GM21576 (cell line): Measurements from ENCODE around the gene FREM3.
"Not testable (repeated sequence)": the region's sequence is repeated elsewhere in the genome, so short reads cannot be mapped to it uniquely, and the experiment has no call there.

Experiments
- ATAC-seq: cut with Tn5 transposase; IDR thresholded peaks from one replicate; pipeline ENCODE4 v1.9.1; 2021; ENCODE audit warnings: mild to moderate bottlenecking, moderate library complexity; ENCODE audit not compliant: unreplicated experiment

The FREM3 gene

DNA sequence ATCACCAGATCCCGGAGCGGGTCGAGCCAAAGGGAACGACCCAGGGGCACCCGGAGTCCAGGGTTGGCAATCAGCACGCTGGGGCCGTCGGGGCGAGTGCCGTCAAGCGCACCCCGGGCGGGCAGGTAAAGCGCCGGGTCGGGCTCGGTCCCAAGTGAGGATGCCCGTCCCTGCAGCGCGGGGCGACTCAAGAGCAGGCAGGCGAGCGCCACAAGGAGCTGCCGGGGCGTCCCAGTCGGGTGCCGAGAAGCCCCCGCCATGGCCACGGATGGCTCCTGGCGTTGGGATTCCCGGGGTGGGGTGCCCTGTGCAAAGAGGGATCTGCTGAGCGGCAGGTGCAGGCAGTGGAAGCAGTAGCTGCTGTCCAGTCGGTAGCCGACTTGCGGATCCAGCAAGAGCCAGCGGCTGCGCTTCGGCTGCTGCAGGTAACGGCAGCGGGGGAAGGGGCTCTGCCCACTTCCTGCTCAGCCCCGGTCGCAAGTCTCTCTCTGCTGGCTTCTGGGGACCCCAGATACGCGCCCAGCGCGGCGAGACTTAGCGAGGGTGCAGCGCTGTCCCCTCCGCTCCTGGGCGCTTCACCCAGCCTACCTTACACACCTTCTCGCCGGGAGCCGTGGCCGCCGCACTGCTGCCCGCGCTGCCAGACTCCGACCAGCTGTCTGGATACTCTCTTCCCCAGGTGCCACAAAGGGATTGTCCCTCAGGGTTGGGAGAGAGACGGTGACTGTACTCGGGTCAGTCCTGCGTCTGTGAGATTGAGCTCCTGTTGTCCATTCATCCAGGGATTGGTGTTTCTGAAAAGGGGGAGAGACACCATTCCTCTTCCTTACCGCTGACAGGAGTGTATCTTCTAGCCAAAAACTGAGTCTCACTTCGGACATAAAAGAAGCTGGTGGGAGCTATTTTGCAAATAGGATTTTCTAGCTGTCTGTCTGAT is at the start of gene FREM3:
Gene FREM3, minus strand, starts transcription at position 260 of the 937 bp plus-strand sequence. Its CDS starts 0 bp downstream, at position 260.
- no peak for ATAC-seq

DNA sequence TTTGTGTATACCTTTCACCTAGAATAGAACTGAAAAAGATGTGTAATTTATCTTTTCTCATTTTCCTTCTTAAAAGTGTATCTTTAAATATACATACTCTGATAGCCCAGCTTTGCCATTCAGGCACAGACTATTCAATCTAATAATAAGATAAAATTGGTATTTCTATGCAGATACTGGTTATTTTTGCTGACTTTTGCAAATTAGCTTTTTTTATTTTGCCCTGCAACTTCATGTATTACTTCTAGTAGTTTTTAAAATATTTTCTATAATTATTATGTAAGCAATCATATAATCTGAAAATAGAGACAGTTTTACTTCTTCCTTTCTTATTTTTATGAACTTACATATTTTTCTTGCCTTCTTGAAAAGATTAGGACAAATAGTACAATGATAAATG is 45.4 kb upstream of the FREM3 start:
- no peak for ATAC-seq

DNA sequence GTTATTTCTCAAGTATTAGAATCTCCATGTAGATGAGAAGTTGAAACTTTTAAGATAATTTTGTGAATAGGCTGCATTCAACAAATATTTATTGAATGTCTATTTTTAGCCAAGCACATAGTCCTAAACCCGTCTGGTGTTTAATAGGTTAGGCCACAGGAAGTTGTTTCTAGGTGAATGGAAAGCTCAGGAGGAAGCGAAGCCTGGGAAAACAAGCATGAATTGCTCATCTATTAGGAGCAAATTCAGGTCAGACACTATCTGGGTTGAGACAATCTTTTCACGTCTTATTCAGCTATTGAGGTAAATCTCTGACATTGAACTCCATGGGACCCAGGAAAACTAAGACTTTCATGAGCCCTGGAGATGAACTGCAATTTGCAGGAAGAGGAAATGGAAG is 43.1 kb upstream of the FREM3 start:
- no peak for ATAC-seq

DNA sequence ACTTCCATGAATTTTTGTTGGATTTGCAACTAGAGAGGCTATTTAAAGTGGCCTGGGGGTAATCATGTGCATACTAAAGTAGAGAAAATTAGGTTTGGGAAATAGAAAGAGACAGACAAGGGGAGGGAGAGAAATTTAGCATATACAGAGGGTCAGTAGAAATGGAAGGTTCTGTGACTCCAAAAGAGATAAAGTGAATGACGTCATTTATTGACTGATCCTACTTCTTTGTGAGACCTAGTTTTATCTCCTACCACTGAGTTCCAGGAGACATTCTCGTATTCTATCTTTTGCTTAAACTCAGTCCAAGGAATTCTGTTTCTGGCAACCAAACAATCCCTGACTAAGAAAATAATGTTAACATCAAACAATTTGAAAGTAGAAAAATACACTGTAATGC is 42.4 kb upstream of the FREM3 start:
- ATAC-seq: no peak

DNA sequence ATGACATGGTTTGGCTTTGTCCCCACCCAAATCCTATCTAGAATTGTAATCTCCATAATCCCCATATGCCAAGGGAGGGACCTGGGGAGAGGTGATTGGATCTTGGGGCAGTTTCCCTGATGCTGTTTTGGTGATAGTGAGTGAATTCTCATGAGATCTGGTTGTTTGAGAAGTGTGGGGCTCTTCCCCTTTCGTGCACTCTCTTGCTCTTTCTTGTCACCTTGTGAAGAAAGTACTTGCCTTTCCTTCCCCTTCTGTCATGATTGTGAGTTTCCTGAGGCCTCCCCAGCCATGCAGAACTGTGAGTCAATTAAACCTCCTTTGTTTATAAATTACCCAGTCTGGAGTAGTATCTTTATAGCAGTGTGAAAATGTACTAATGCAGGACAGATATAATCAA is 36.4 kb upstream of the FREM3 start:
- no peak for ATAC-seq

DNA sequence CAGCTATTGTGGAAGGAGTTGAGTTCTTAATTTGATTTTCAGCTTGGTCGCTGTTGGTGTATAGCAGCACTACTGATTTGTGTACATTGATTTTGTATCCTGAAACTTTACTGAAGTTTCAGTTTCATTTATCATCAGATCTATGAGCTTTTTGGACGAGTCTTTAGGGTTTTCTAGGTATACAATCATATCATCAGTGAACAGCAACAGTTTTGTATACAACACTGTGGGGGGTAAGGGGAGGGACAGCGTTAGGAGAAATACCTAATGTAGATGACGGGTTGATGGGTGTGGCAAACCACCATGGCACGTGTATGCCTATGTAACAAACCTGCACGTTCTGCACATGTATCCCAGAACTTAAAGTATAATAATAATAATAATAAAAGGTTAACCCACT is 35.6 kb upstream of the FREM3 start:
- ATAC-seq: not testable (repeated sequence)

DNA sequence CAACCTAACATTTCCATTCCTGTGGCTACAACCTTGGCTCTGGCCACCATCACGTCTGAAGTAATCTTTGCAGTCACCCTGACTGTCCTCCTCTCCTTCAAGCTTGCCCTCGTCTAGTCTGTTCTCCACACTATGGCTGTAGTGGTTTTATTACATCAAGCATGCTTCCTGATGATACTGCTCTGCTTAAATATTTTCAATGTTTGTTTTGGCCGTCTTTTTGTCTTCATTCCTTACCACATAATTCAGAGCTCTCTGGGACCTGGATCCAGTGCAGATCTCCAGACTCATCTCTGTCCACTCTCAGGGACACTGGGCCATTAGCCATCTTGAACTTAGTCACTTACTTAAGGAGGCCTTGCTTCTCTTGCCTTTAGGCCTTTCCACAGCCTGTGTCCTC is 27.7 kb upstream of the FREM3 start:
- ATAC-seq: no peak

DNA sequence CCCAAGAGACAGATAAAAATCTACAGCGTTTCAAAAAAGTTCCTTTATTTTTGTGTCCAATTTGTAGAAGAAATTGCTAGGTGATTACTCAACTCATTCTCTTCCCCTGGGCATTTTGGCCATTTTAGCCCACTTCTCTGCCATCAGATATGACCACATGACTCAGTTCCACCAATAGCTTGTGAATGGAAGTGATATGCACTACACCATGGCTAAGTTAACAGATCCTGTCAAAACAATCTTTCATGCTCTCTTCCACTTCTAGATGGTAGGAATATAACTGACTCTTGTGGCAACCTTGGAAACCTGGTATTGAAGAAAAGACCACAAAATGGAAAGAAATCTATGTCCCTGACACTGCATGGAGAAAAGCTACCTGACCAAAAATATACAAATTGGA is 26.2 kb upstream of the FREM3 start:
- ATAC-seq: no peak

DNA sequence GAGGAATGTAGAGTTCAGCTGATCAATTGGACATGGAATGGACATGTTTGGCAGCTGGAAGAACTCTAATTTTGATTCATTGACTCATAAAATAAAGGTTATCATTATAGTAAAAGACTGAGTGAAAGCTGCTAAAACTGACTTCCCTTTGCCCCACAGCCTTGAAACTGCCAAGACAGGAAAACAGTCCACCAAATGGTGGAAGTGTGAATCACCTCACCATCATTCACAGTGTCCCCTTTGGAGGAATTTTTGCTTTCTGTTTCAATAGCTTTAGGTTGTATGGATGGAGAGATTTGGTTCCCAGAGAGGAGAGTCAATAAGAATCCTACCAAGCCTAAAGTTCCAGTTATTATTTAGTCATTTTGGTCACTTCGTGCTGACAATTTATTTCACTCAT is 20.8 kb upstream of the FREM3 start:
- no peak for ATAC-seq

DNA sequence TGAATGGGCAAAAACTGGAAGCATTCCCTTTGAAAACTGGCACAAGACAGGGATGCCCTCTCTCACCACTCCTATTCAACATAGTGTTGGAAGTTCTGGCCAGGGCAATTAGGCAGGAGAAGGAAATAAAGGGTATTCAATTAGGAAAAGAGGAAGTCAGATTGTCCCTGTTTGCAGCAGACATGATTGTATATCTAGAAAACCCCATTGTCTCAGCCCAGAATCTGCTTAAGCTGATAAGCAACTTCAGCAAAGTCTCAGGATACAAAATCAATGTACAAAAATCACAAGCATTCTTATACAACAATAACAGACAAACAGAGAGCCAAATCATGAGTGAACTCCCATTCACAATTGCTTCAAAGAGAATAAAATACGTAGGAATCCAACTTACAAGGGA is 18.3 kb upstream of the FREM3 start:
- ATAC-seq: not testable (repeated sequence)

DNA sequence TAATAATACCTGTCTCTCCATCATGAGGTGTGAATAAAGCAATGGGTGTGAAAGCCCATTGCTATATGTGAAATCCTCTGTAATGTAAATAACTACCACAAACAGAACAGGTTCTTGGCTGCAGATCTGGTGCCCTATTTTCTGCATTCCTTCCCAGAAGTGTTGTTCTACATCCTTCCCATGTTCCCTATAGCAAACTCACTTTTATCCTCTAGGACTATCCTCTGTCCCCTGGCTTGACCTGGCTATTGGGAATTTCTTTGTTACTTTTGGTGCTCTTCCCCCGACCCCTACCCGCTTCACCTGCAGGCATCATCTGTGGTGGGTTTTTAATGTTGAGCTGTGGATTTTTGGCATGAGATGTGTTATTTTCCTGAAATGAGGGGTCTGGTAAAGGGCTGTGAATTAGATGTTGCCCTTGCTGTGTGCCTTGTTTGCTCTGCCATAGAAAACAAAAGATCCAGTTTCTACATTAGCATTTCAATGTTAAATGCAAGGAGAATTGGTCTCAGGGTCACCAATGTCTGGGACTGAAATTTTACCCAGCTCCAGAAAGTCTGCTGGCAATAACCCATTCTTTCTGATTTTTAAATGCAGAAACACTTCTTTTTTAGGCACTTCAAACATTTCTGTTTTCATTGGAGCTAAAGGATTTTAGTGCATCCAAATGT is 13.6 kb upstream of the FREM3 start:
- ATAC-seq: no peak

DNA sequence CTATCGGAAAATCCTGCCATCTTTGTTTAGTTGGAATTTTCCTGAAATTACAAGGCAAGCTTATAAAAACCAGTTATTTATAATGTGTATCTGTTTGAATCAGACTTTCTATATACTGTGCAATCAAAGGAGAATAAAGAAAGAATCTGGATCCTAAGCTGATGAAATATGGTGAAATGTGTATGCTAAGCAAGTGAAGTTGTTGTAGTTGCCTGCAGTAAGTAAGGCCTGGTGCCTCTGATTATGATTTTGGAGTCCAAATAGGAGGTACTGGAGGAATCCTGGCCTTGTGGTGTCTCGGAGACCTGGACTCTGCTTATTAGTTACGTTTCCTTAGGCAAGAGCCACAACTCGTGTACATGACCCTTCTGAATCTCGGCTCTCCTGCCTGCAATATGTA is 13.1 kb upstream of the FREM3 start:
- no peak for ATAC-seq

DNA sequence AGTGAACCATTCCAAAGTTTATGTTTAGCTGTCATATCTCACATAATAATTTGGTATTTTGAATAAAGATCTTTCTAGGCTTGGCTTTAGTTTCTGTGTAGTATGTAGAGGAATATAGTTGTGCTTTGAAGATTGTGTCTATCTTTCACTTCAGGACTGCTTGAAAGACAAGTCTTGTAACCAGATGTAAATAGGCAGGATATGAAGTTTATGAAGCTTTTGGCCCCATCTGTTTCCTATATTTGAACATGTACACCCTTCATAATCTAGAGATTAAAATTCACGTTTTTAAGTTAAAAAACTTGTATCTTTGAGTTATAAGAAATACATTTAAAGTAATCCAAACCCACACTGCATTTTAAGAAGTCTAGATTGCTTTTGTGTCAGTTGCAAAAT is 11.7 kb upstream of the FREM3 start:
- ATAC-seq: no peak

DNA sequence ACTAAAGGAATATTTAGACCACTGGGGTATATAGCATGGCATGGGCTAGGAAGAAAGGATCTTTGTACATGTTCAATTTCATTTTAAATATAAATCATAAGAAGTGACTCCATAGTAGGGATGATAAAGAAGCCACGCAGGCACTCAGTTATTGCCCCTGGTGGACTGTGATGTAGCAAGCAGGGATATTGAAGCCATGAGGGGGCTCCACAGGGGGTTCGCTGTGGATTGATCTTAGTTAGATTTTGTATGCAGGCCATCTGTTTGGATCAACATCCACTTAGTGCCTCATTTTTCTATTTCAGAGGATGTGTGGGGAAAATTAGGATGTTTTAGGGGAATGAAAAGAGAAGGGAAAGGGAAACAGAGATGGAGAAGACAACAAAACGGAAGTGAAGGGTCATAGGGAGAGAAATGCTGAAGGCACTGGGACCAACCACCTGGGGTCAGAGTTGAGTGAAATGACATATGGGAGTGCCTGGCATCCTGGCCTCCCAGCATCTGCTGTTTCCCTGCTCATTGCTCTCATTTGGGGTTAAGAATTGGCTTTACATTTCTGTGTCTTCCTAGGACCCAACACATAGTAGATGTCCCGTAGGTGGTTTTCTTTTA is 11.2 kb upstream of the FREM3 start:
- no peak for ATAC-seq

DNA sequence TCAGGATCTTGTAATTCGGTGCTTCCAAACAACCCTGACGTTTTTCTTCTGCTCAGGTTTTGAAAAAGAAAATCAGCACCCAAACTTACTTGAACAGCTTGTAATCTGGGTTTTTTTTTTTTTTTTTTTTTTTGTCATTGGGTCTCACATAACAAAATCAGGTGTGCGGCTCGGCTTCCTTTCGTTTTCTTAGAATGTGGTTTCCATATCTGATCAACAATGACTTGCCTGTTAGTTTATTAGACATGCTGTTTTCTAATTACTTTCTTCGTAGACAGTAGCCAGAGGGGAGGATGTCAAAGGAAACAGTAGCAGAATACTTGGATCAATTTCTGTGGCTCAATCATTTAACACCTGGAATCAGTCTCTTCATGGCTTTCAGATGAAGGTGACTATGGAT is 890 bp upstream of the FREM3 start:
- no peak for ATAC-seq

DNA sequence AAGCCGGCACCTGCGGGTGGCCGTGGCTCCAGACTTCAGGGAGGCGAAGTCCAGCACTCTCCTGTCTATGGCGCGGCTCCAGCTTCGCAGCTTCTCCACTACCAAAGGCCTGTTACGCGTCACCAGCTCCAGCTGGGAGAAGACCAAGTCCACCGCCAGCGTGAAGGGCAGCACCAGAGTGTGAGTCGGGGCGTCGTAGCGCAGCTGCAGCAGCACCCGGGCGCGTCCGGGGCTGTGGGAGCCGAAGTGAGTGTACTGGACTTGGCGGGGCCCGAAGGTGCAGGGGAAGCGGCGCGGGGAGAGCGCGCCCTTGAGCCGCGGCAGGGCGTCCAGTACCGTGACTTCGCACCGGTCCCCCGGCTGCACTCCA is 444 bp downstream of the FREM3 start:
- no peak for ATAC-seq

DNA sequence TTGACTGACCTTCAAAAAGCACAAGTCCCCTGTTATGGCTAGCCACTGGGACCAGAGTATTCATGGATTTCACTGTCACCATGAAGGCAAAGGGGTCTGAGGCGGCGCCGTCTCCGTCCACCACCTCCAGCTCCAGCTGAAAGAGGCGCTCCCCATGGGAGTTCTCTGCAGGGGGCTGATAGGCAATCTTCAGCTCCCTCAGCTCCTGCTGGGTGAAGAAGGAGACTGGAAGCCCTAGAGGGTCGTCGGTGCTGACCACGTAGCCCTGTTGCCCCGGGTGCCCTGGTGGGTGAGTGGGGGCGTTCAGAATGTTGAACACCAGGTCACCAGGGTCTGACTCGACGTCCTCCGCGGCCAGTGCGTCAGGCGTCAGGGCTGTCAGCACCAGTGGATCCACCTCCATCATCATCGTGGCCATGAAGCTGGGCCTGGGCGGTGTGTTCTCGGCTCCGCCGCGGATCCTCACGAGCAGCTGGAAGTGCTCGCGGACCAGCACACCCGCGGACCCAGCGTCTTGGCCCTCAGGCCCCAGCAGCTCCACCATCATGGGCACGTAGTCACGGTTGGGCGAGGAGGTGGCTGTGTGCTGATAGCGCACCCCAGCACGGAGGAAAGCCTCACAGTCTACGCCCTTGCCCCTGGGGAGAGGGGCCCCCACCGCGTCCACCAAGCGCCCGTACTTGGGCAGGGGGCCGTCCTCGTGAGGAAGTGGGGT is 987 bp downstream of the FREM3 start:
- ATAC-seq: no peak

DNA sequence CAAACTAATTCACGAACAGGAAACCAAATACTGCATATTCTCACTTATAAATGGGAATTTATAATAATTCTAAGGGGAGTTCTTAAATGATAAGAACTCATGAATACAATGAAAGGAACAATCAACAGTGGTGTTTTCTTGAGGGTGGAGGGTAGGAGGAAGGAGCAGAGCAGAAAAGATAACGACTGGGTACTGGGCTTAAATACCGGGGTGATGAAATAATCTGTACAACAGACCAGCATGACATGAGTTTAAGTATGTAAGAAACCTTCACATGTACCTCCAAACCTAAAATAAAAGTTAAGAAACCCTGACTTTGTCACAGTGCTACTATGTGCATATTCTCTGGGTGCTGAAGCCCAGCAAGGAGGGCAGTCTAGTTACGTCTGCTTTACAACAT is 6.6 kb downstream of the FREM3 start:
- no peak for ATAC-seq

DNA sequence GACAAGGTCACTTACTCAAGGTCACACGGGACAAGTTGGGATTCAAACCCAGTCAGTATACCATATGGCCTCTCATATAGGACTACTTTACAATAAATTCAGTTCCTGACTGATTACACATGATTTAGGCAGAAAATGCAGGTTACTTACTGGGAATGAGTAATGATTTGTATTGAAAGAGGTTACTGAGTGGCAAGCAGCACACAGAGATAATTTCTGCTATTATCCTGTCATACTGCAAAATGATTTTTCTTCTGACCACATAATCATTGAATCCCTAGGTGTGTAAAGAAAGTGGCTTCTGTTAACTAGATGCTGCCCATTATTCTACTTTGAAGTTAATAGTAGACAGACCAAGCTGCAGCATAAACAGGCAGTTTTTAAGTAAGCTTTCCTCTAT is 8.2 kb downstream of the FREM3 start:
- no peak for ATAC-seq

DNA sequence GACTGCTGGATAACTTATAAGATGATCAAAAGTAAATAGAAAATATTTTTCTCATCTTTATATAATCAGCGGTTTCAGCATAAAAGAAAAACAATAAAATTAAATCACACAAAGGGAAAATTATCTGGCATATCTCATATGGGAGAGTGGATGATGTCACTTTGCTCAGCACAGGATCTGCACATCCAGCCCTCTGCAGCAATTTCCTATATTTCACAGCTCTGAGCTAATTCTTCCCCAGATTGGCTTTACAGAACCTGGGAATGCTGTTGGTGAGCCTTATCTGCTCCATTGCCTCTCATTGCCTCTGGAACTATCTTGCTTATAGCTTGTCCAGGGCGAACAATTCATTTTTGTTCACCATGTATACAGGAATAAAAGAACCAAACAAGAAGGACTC is 21.0 kb downstream of the FREM3 start:
- no peak for ATAC-seq

DNA sequence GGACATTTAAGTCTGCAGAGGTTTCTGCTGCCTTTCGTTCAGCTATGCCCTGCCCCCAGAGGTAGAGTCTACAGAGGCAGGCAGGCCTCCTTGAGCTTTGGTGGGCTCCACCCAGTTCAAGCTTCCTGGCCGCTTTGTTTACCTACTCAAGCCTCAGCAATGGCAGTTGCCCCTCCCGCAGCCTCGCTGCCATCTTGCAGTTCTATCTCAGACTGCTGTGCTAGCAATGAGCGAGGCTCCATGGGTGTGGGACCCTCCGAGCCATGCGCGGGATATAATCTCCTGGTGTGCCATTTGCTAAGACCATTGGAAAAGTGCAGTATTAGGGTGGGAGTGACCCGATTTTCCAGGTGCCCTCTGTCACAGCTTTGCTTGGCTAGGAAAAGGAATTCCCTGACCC is 26.8 kb downstream of the FREM3 start:
- not testable (repeated sequence) for ATAC-seq
